Stimulated activated memory B cell treated with anti-CD40 and anti-IgM and Interleukin-4, amounts not matched to agents 10 μg/mL and 1 μg/mL and 100 μg/mL, for 72 hours (primary cell): ENCODE results near the gene MORN1.
A peak's percentile ranks its signal among the peaks of the same experiment; 100 is the strongest.

ENCODE experiments used
- ATAC-seq: fragments of 150-1000 bp; cut with Tn5 transposase; 2 replicates; pipeline ENCODE4 v1.10.0; 2021
- H3K27ac Mint-ChIP-seq: one replicate; pipeline ENCODE4 v1.8.0; 2022; ENCODE audit warnings: mild to moderate bottlenecking, mixed read lengths
- H3K27me3 Mint-ChIP-seq: one replicate; pipeline ENCODE4 v1.8.0; 2022; ENCODE audit warnings: mixed read lengths
- H3K36me3 Mint-ChIP-seq: one replicate; pipeline ENCODE4 v1.8.0; 2022; ENCODE audit warnings: mixed read lengths
- H3K4me1 Mint-ChIP-seq: one replicate; pipeline ENCODE4 v1.8.0; 2022; ENCODE audit warnings: mixed read lengths
- H3K4me3 Mint-ChIP-seq: one replicate; pipeline ENCODE4 v1.8.0; 2022; ENCODE audit warnings: mild to moderate bottlenecking, moderate library complexity, mixed read lengths
- H3K9me3 Mint-ChIP-seq: one replicate; pipeline ENCODE4 v1.8.0; 2022; ENCODE audit warnings: mixed read lengths

The MORN1 gene

GRCh38 chr1:2350911-2351655 is 40.3 kb downstream of the MORN1 start:
- Mint-ChIP-seq H3K27ac (no peak overlapping the region), H3K27me3 (no peaks in the 10 kb centered on the region), H3K36me3 (no peaks in the 10 kb centered on the region), H3K4me3 (no peak overlapping the region), H3K9me3 (no peaks in the 10 kb centered on the region), H3K4me1 (peaks cover 7% of the 10 kb centered on the region)
- ATAC-seq = no peak

- no peaks in the 10 kb centered on the region for H3K36me3 Mint-ChIP-seq
- no peak overlapping the region for H3K4me3 Mint-ChIP-seq
- no peaks in the 10 kb centered on the region for H3K9me3 Mint-ChIP-seq
- no peak overlapping the region for H3K27ac Mint-ChIP-seq
- no peaks in the 10 kb centered on the region for H3K27me3 Mint-ChIP-seq
- no peak for ATAC-seq
- H3K4me1 Mint-ChIP-seq = peaks cover 7% of the 10 kb centered on the region
Observed at GRCh38 chr1:2350501-2350900, 40.9 kb downstream of the MORN1 start.

- H3K4me3 Mint-ChIP-seq = no peak overlapping the region
- no peaks in the 10 kb centered on the region for H3K9me3 Mint-ChIP-seq
- peaks cover 7% of the 10 kb centered on the region for H3K4me1 Mint-ChIP-seq
- H3K36me3 Mint-ChIP-seq = no peaks in the 10 kb centered on the region
- no peaks in the 10 kb centered on the region for H3K27me3 Mint-ChIP-seq
- no peak for ATAC-seq
- H3K27ac Mint-ChIP-seq = no peak overlapping the region
Observed at GRCh38 chr1:2349806-2350205, 41.5 kb downstream of the MORN1 start.

- Mint-ChIP-seq H3K36me3 (no peaks in the 10 kb centered on the region), H3K4me1 (peaks cover 3% of the 10 kb centered on the region), H3K4me3 (no peak overlapping the region), H3K27ac (no peak overlapping the region), H3K27me3 (no peaks in the 10 kb centered on the region), H3K9me3 (no peaks in the 10 kb centered on the region)
- peak; percentile 22 for ATAC-seq
Observed at GRCh38 chr1:2348346-2349325, 42.7 kb downstream of the MORN1 start.

GRCh38 chr1:2347896-2348295 is 43.5 kb downstream of the MORN1 start:
- H3K4me3 Mint-ChIP-seq = no peak overlapping the region
- no peaks in the 10 kb centered on the region for H3K36me3 Mint-ChIP-seq
- no peaks in the 10 kb centered on the region for H3K4me1 Mint-ChIP-seq
- H3K27me3 Mint-ChIP-seq = no peaks in the 10 kb centered on the region
- H3K27ac Mint-ChIP-seq = no peak overlapping the region
- ATAC-seq = no peak
- no peaks in the 10 kb centered on the region for H3K9me3 Mint-ChIP-seq

GRCh38 chr1:2347409-2347785 is 44.0 kb downstream of the MORN1 start:
- Mint-ChIP-seq H3K36me3 (no peaks in the 10 kb centered on the region), H3K4me3 (no peak overlapping the region), H3K4me1 (no peaks in the 10 kb centered on the region), H3K27me3 (no peaks in the 10 kb centered on the region), H3K9me3 (no peaks in the 10 kb centered on the region), H3K27ac (no peak overlapping the region)
- ATAC-seq = no peak

- Mint-ChIP-seq H3K27ac (no peak overlapping the region), H3K9me3 (no peaks in the 10 kb centered on the region), H3K27me3 (no peaks in the 10 kb centered on the region), H3K36me3 (no peaks in the 10 kb centered on the region), H3K4me3 (no peak overlapping the region), H3K4me1 (no peaks in the 10 kb centered on the region)
- ATAC-seq = no peak
Observed at GRCh38 chr1:2346691-2347408, 44.5 kb downstream of the MORN1 start.

GRCh38 chr1:2345297-2346075 is 45.9 kb downstream of the MORN1 start:
- no peaks in the 10 kb centered on the region for H3K27me3 Mint-ChIP-seq
- H3K9me3 Mint-ChIP-seq = no peaks in the 10 kb centered on the region
- H3K4me3 Mint-ChIP-seq = no peak overlapping the region
- H3K4me1 Mint-ChIP-seq = no peaks in the 10 kb centered on the region
- H3K27ac Mint-ChIP-seq = no peak overlapping the region
- ATAC-seq = no peak
- H3K36me3 Mint-ChIP-seq = no peaks in the 10 kb centered on the region

GRCh38 chr1:2344744-2345296 is 46.5 kb downstream of the MORN1 start:
- Mint-ChIP-seq H3K9me3 (no peaks in the 10 kb centered on the region), H3K4me1 (no peaks in the 10 kb centered on the region), H3K4me3 (no peak overlapping the region), H3K27ac (no peak overlapping the region), H3K27me3 (no peaks in the 10 kb centered on the region), H3K36me3 (no peaks in the 10 kb centered on the region)
- no peak for ATAC-seq

GRCh38 chr1:2344121-2344681 is 47.2 kb downstream of the MORN1 start:
- Mint-ChIP-seq H3K27me3 (no peaks in the 10 kb centered on the region), H3K4me1 (no peaks in the 10 kb centered on the region), H3K4me3 (no peak overlapping the region), H3K36me3 (no peaks in the 10 kb centered on the region), H3K9me3 (no peaks in the 10 kb centered on the region), H3K27ac (no peak overlapping the region)
- ATAC-seq = no peak

- Mint-ChIP-seq H3K27me3 (no peaks in the 10 kb centered on the region), H3K36me3 (no peaks in the 10 kb centered on the region), H3K9me3 (no peaks in the 10 kb centered on the region), H3K4me1 (no peaks in the 10 kb centered on the region), H3K4me3 (no peak overlapping the region), H3K27ac (no peak overlapping the region)
- ATAC-seq = peak; percentile 13
Observed at GRCh38 chr1:2343023-2343935, 48.1 kb downstream of the MORN1 start.

GRCh38 chr1:2342384-2343022 is 48.9 kb downstream of the MORN1 start:
- Mint-ChIP-seq H3K36me3 (no peaks in the 10 kb centered on the region), H3K9me3 (no peaks in the 10 kb centered on the region), H3K4me3 (no peak overlapping the region), H3K4me1 (no peaks in the 10 kb centered on the region), H3K27me3 (no peaks in the 10 kb centered on the region), H3K27ac (no peak overlapping the region)
- no peak for ATAC-seq

- H3K27ac Mint-ChIP-seq = no peak overlapping the region
- no peaks in the 10 kb centered on the region for H3K36me3 Mint-ChIP-seq
- H3K27me3 Mint-ChIP-seq = no peaks in the 10 kb centered on the region
- no peaks in the 10 kb centered on the region for H3K4me1 Mint-ChIP-seq
- no peaks in the 10 kb centered on the region for H3K9me3 Mint-ChIP-seq
- no peak for ATAC-seq
- no peak overlapping the region for H3K4me3 Mint-ChIP-seq
Observed at GRCh38 chr1:2341706-2342383, 49.5 kb downstream of the MORN1 start.
